GM19025 (cell line): ENCODE data around the gene OTUD3.
A peak's percentile ranks its signal among the peaks of the same experiment; 100 is the strongest.
"Not testable (repeated sequence)": the region's sequence is repeated elsewhere in the genome, so short reads cannot be mapped to it uniquely, and the experiment has no call there.

Experiments used
- ATAC-seq: cut with Tn5 transposase; IDR thresholded peaks from one replicate; pipeline ENCODE4 v1.9.1; 2021; ENCODE audit warnings: mild to moderate bottlenecking, low read depth, moderate library complexity; ENCODE audit not compliant: unreplicated experiment

The OTUD3 gene, protein sequence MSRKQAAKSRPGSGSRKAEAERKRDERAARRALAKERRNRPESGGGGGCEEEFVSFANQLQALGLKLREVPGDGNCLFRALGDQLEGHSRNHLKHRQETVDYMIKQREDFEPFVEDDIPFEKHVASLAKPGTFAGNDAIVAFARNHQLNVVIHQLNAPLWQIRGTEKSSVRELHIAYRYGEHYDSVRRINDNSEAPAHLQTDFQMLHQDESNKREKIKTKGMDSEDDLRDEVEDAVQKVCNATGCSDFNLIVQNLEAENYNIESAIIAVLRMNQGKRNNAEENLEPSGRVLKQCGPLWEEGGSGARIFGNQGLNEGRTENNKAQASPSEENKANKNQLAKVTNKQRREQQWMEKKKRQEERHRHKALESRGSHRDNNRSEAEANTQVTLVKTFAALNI

DNA sequence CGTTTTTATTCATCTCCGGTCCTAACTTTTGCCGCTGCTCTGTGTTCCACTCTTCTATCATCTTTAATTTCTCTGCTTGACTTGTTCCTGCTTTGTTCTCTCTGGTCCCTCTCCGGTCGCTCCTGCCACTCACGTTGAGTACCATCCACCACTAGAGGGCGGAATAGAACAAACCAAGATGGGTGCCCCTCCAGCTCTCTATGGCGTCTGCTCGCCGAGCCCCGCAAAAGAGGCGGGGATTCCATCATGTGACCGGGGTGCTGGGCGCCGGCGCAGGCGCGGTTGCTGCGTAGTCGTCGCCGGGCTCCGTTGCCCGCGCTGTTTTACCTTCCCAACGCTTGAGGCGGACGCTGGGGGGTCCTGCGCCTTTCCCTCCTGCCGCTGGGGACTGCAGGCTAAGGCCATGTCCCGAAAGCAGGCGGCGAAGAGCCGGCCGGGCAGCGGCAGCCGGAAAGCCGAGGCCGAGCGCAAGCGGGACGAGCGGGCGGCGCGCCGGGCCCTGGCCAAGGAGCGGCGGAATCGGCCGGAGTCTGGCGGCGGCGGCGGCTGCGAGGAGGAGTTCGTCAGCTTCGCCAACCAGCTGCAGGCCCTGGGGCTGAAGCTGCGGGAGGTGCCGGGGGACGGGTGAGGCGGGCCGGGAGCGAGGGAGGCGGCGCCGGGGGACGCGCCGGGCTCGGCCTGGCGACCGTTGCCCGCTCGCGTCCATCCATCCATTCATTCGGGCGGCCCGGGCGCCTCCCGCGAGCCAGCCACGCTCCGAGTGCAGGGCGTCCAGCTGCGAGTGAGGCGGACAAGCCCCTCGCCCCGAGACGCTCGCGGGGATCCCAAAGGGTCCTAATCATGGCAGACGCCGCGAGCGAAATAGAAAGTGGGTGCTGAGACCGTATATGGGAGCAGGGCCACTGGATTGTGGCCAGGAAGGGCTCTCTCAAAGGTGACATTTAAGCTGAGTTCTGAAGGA is at the start of gene OTUD3:
TSS of gene OTUD3 (plus strand) at position 285 of the 961 bp plus-strand sequence. CDS start at position 404, 119 bp downstream.
- peak; percentile 89 for ATAC-seq

DNA sequence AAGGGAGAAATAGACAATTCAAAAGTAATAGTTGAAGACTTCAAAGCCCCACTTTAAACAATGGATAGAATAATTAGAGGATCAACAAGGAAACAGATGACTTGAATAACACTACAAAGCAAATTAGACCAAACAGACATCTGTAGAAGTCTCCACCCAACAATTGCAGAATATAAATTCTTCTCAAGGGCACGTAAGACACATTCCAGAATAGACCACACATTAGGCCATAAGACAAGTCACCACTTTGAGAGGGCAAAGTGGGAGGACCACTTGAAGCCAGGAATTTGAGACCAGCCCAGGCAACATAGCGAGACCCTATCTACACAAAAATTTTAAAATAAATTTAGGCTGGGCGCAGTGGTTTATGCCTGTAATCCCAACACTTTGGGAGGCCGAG is 46.6 kb upstream of the OTUD3 start:
- no peak for ATAC-seq

DNA sequence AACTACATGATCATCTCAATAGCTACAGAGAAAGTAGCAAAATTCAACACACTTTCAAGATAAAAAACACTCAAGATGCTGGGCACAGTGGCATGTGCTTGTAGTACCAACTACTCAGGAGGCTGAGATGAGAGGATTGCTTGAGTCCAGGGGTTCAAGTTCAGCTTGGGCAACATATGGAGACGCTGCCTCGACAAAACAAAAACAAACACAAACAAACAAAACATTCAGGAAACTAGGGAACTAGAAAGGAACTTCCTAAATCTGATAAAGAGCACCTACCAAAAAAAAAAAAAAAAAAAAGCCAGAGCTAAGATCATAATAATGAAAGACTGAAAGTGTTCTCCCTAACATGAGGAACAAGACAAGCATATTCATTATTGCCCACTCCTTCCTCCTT is 44.3 kb upstream of the OTUD3 start:
- no peak for ATAC-seq

DNA sequence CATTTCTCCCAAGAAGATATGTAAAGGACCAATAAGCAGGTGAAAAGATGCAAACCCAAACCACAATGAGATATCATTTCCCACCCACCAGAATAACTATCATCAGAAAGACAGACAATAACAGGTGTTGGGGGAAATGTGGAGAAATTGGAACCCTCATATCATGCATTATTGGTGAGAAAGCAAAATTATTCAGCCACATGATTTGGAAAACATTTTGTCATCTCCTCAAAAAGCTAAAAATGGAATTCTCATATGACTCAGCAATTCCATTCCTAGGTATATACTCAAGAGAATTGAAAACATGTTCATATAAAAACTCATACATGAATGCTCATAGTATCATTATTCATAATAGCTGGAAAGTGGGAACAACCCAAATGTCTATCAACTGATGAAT is 42.0 kb upstream of the OTUD3 start:
- ATAC-seq = no peak

DNA sequence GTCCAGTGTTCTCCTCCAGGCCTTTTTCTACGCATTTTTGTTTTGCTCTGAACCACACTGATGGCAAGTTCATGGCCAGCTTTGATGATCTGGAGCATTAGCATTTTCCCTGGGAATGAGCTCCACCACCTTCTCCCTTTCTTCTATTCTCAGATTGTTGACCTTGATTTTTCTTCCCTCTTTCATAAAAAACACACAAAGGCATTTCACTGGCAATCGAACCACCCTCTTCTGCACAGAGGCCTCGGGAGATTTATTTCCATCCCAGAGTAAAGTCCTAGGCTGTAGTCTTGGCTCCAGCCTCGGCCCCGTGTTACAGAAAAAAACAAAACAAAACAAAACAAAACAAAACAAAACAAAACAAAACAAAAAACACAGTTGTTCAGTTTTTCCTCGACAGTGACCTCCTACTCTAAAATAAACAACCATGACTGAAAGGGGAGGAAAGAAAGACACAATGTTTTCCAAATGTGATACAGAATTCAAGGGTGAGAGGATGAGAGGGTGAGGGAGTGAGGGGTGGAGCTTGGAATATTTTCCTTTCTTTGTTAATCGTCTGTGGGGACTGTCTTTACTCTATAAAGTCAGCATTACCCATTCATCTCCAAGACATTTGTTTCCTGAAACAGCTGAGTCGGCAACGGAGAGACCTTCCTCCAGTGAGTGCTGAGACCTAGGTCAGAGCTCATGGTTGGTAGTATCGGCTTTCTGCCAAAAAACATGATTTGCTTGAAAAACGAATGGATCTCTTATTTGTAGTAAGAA is 37.3 kb upstream of the OTUD3 start:
- ATAC-seq = no peak

DNA sequence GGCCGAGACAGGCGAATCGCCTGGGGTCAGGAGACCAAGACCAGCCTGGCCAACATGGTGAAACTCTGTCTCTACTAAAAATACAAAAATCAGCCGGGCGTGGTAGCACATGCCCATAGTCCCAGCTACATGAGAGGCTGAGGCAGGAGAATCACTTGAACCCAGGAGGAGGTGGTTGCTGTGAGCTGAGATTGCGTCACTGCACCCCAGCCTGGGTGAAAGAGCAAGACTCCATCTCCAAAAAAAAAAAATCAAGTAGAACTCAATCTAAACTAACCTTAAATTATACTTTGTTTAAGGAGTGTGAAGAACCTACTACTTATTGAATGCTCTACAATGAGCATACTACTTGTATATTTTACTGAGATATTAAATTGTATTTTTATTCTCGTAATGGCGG is 36.6 kb upstream of the OTUD3 start:
- ATAC-seq = no peak

DNA sequence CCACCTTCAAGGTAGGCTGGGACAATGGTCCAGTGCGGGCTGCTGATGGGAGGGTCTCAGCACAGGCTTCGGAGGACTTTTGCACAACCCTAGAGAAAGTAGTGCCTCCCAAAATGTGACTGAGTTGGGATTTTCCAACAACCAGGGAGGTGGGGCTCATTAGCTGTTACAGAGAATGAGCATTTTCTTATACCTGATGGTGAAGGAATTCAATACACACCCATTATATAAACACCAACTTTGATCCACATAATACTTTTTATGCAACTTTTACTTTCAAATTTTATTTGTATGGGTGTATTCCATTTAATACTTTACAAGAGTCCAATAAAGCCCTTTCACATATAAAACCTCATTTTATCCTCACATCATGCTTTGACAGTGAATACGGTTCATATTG is 35.9 kb upstream of the OTUD3 start:
- ATAC-seq = no peak

DNA sequence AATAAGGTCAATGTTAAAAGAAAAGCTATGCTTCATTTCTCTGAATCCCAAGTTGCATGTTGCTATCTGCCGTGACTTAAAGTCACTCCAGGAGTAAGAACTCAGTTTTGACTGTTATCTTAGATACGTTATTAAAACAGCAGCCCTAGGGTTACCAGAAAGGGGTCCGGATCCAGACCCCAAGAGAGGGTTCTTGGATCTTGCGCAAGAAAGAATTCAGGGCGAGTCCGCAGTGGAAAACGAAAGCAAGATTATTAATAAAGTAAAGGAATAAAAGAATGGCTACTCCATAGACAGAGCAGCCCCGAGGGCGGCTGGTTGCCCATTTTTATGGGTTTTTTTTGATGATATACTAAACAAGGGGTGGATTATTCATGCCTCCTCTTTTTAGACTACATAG is 34.9 kb upstream of the OTUD3 start:
- ATAC-seq = not testable (repeated sequence)

DNA sequence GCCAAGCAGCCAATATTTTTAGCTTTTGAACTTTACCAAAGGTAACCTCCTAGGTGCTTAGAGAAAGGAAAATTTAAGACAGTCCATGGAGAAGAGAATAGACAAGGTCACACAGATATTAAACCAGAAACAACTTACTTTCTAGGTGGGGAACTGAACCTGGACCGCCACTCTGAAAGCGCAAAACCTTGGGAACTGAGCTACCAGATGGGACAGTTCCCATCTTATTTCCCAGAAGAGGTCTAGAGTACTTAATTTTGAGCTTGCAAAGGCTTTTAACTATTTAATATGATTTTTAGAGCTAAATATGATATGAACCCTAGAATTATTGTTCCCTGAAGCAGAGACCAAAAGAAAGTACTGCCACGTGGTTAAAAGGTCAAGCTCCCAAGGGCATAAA is 32.9 kb upstream of the OTUD3 start:
- ATAC-seq = not testable (repeated sequence)

DNA sequence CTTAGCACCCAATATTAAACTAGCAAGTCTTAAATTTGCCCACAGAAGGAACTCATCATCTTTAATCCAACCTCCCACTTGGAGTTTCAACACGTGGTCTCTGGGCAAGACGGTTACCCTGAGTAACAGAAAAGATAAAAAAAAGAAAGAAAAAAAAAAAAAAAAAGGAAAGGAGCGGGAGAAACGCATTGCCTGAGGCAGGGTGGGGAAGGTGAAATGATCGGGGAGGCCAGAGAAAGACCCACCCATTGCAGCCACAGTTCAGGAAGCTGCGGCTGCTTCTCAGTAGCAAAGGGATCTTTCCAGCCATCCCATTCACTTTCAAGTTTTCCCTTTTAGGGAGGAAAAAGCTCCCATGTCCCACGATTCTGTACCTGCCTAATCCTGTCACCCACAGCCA is 32.0 kb upstream of the OTUD3 start:
- ATAC-seq = no peak

DNA sequence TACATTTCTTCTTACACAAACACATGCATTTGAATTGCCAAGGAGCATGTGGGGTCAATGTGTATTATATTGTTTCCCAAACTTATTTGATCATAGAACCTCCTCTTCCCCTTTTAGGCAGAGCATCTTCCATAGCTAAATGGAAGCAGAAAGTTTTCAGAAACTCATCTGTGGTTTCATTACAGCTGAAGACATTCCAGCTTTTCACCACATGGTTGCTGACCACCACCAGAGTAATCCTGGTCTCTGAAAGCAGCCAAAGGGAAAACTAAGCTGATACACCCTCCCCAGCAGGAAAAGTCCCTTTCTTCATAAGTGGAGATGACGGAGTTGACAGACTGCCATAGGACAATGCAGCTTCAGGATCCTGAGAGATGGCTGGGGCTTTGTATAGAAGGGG is 30.2 kb upstream of the OTUD3 start:
- no peak for ATAC-seq

DNA sequence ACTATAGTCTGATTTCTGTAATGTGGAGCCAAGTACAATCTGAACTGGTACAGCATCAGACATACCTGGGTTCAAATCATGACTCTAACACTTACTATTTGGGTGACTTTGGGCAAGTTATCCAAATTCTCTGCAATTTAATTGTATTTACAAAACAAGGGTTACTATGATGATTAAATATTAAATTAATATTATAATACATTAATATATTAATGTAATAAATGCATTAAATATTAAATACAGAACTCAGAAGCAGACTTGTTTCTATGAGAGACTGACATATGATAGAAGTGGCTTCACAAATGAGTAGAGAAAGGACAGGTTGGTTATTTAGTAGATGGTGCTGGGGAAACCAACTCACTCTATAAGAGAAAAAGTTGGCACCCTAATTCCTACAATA is 27.3 kb upstream of the OTUD3 start:
- ATAC-seq = no peak

DNA sequence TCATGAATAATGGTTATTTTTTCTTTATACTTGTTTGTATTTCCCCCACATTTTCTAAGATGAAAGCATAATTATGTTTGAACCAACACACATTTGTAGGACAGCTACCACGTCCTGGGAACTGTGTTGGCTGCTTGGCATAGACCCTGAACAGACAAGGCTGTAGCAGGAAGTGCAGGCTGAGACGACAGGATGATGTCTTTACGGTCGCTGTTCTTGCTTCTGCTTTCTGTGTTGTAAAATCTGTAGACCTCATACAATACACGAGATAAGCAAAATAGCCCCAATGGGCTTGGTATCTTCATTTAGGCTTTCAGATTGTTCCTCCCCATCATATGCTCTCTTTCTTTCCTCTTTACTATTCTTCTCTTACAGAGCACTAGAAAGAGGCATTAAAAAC is 23.3 kb upstream of the OTUD3 start:
- no peak for ATAC-seq

DNA sequence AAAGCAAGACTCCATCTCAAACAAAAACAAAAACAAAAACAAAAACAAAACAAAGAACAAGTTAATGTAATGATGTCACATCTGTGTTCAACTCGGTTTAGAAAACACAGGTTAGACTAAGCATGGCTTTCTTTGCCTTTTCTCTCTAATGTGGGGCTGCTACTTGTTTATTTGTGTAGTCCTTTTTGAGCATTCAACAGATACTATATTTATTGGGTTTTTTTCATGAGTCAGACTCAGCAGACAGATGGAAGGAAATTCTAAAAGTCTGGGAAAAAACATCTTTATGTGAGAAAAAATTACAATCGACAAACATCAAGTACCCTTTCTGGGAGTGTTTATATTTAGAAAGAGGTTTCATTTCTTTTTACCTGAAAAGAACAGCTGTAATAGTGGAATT is 22.3 kb upstream of the OTUD3 start:
- no peak for ATAC-seq

DNA sequence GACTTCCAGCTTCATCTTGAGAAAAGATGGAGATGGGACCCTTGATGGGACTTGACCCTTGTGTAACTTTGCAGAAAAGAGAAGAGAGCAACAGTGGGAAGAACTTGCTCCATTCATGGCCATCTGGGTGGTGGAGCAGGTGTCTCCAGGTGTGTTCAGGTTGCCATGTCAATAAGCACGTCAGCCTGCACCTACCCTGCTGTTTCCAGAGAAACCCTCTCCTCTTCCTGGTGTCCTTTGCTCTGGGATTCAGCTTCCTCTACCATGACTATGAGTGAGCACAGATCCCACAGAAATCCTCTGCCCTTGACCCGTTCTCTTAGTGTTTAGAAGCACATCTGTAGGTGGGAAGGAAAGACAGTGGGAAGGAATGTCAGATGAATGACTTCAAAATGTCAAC is 21.8 kb upstream of the OTUD3 start:
- ATAC-seq = no peak

DNA sequence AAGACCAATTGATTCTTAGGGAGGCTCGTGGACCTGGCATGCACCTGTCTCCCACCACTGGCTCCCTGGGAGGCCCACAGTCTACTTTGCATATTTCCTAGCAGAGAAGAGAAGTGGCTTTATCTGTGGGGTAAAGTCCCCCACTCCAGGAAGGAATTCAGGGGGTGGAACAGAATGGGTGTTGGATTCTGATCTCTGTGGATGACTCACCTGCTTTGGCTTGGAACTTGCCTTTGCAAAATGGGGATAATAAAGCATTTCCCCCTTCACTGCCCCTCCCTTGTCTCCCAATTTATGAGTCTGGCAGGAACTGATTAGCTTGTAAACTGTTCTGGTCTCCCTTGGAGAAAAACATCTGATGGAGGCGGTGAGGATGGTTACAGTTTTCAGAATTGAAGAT is 21.2 kb upstream of the OTUD3 start:
- no peak for ATAC-seq

DNA sequence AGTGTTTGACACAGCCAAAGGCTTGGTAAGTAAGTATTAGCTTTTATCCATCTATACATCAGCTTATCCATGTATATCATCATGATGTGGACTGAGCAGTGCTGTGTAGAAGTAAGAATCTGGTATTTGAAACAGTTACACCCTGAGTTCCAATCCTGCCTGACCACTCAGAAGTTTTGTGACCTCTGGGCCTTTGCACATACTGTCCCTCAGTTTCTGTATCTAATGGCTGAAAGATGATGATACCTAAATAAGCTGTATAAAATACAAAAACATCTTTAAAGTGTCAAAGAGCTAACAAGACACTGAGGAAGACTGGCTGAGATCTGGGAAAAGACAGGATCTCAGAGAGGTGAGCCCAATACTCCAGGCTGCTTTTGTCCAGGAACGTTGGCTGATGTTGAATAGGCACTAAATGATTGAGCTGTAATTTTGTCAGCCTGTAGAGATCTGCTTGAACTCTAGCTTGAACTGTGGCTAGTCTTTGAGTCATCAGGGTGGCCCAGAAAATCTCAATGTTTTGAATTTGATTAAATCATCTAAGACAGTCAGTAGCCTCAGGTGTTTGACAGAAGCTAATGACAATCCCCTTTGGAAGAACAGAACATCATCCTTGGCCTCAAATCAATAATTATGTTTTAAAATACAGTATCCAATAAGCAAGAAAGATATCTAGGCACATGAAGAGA is 20.2 kb upstream of the OTUD3 start:
- ATAC-seq = no peak

DNA sequence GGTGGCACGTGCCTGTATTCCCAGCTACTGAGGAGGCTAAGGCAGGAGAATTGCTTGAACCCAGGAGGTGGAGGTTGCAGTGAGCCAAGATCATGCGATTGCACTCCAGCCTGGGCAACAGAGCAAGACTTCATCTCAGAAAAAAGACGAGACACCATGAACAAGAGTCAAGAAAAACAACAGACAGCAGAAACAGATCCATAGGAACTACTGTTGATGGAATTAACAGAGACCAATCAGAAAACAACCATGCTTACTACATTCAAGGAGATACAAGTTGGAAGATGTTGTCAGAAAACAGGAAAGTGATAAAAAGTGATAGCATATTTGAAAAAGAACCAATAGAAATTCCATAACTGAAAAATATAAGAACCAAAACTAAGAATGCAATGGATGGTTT is 19.3 kb upstream of the OTUD3 start:
- no peak for ATAC-seq

DNA sequence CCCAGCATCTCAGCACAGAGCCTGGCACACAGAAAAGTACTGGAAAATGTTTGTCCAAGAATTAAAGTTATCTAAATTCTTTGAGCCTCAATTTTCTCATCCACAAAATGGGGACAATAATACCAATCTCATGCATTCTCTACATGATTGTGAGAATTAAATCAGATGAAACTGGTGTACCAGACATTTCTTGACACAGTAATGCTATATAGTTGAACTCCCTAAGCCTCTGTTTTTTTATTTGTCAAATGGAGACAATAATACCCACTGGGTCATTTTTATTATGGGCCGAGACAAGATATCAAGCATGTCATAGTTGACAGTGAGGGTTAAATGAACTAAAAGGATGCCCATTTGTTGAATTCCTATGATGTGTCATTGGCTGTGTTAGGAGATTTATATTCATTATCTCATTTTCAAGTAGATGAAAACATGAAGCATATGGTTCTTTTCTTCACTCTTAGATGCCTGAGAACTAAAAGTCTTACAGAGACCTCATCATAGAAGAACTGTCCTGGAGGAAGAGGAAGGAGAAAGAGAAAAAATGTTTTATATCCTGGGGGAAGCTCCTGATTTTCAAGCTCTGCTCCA is 17.5 kb upstream of the OTUD3 start:
- no peak for ATAC-seq

DNA sequence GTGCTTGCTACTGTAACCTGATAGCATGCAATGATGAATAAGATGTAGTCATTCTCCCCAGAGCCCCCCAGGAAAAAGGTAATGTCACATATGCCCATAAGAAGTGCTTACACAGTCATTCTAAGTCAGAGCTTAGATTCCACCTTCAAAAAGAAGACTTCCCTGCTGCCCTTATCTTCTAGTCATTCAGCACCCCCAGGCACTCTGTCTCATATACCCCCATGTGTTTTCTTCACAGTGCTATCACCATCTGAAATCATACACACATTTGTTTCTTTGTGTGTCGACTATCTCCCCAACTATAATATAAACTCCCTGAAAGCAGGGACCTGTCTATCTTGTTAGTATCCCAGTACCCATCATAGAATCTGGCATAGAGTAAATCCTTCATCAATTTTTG is 16.2 kb upstream of the OTUD3 start:
- no peak for ATAC-seq
